ENCODE data around the gene SLC4A5.
A peak's percentile ranks its signal among the peaks of the same experiment; 100 is the strongest.

SLC4A5 gene

GRCh38 chr2:74343316-74343715, at the start of gene SLC4A5:
TSS of gene SLC4A5 (minus strand) at chr2:74343416. CDS start at chr2:74315023, 28,393 bp downstream.
- no peak for TF ChIP-seq CTCF (IDR thresholded peaks at IDR 0.05; ENCODE audit: low read depth, low read length, missing control alignments)
- DNase-seq (ENCODE audit: low read depth), result no peak
- in situ Hi-C loops (cut with HindIII; ENCODE audit: low sequenced_read_pairs), result no loop called here
- no peak within 1 kb of the TSS for H3K4me3 ChIP-seq (ENCODE audit: low read depth, low read length)

- in situ Hi-C loops (cut with HindIII; ENCODE audit: low sequenced_read_pairs), result no loop called here
- DNase-seq (ENCODE audit: low read depth), result no peak
- no peak overlapping the region for H3K4me3 ChIP-seq (ENCODE audit: low read depth, low read length)
- no peak for TF ChIP-seq CTCF (IDR thresholded peaks at IDR 0.05; ENCODE audit: low read depth, low read length, missing control alignments)
These were observed 49.2 kb upstream of the SLC4A5 start for GRCh38 chr2:74392449-74392743.

GRCh38 chr2:74391580-74392448, 48.6 kb upstream of the SLC4A5 start:
- in situ Hi-C loops (cut with HindIII; ENCODE audit: low sequenced_read_pairs), result no loop called here
- peak; percentile 99 for TF ChIP-seq CTCF (IDR thresholded peaks at IDR 0.05; ENCODE audit: low read depth, low read length, missing control alignments)
- peak; percentile 82 for DNase-seq (ENCODE audit: low read depth)
- H3K4me3 ChIP-seq (ENCODE audit: low read depth, low read length), result peak overlapping the region; percentile 67

GRCh38 chr2:74391209-74391579, 48.0 kb upstream of the SLC4A5 start:
- peak overlapping the region; percentile 67 for H3K4me3 ChIP-seq (ENCODE audit: low read depth, low read length)
- TF ChIP-seq CTCF (IDR thresholded peaks at IDR 0.05; ENCODE audit: low read depth, low read length, missing control alignments), result no peak
- in situ Hi-C loops (cut with HindIII; ENCODE audit: low sequenced_read_pairs), result no loop called here
- DNase-seq (ENCODE audit: low read depth), result no peak

GRCh38 chr2:74390606-74391005, 47.4 kb upstream of the SLC4A5 start:
- H3K4me3 ChIP-seq (ENCODE audit: low read depth, low read length), result peak overlapping the region; percentile 67
- no peak for TF ChIP-seq CTCF (IDR thresholded peaks at IDR 0.05; ENCODE audit: low read depth, low read length, missing control alignments)
- in situ Hi-C loops (cut with HindIII; ENCODE audit: low sequenced_read_pairs), result no loop called here
- no peak for DNase-seq (ENCODE audit: low read depth)

- no peak overlapping the region for H3K4me3 ChIP-seq (ENCODE audit: low read depth, low read length)
- no peak for TF ChIP-seq CTCF (IDR thresholded peaks at IDR 0.05; ENCODE audit: low read depth, low read length, missing control alignments)
- no peak for DNase-seq (ENCODE audit: low read depth)
- in situ Hi-C loops (cut with HindIII; ENCODE audit: low sequenced_read_pairs), result no loop called here
These were observed 44.1 kb upstream of the SLC4A5 start for GRCh38 chr2:74387346-74387745.
